ENCODE results near the gene COL20A1. TPM values are rescaled to one million over a fixed set of nuclear protein-coding genes. Genes with fewer than 3 reads are reported as not detected.

The COL20A1 gene
- total RNA-seq, 1 experiment from 2014 or later = 2.3 TPM

GRCh38 chr20:63328026-63328700 is 35.2 kb downstream of the COL20A1 start:
- H3K9me3 ChIP-seq (ENCODE audit: control insufficient read depth, low read depth, low read length) = no peaks in the 10 kb centered on the region
- no CpG with 5 or more reads among the region's 20 CpGs for WGBS (ENCODE audit: extremely low coverage, insufficient read length, low lambda C conversion rate)
- H3K4me1 ChIP-seq (ENCODE audit: insufficient read depth, low read length) = no peaks in the 10 kb centered on the region
- H2BK12ac ChIP-seq (ENCODE audit: insufficient read length, low read depth, low read length) = no peak overlapping the region
- no peak overlapping the region for H3K56ac ChIP-seq (ENCODE audit: insufficient read length, low read depth, low read length)
- no peak for TF ChIP-seq CTCF (conservative IDR thresholded peaks at IDR 0.05)
- no peaks in the 10 kb centered on the region for H3K27me3 ChIP-seq (ENCODE audit: insufficient read depth, low read length)
- Mint-ChIP-seq H3K36me3 (ENCODE audit: insufficient read depth in 1 of 3, low read depth in 3 of 3) (peaks cover 0 to 9% (median 8%) of the 10 kb centered on the region in 3 experiments; a peak in 5 of 7 replicates), H3K9me3 (peaks cover 6 to 9% of the 10 kb centered on the region in 2 experiments), H3K4me3 (no peak overlapping the region), H3K4me1 (peaks cover 0 to 9% of the 10 kb centered on the region in 2 experiments; a peak in 3 of 4 replicates), H3K27ac (no peak overlapping the region; a peak in 1 of 7 replicates), H3K27me3 (ENCODE audit: low read depth) (peaks cover 14% of the 10 kb centered on the region)
- H4K91ac ChIP-seq (ENCODE audit: insufficient read length, low read depth, low read length) = no peak overlapping the region
- H4K20me1 ChIP-seq (ENCODE audit: control insufficient read depth, insufficient read depth, insufficient read length) = no peaks in the 10 kb centered on the region
- no peak overlapping the region for H3K4ac ChIP-seq (ENCODE audit: low read depth, low read length)
- H3K4me2 ChIP-seq (ENCODE audit: insufficient read depth, insufficient read length, low read length) = no peak overlapping the region
- no peak overlapping the region for H3K9ac ChIP-seq (ENCODE audit: extremely low read depth, insufficient read length, low read length)
- H3K23ac ChIP-seq (ENCODE audit: insufficient read length, low read depth, low read length) = no peak overlapping the region
- H2BK15ac ChIP-seq (ENCODE audit: low read depth, low read length) = no peak overlapping the region
- H3K23me2 ChIP-seq (ENCODE audit: insufficient read length, low read depth, low read length, poor library complexity, severe bottlenecking) = no peaks in the 10 kb centered on the region
- no peak overlapping the region for H3K18ac ChIP-seq (ENCODE audit: insufficient read length, low read depth, low read length)
- no peak overlapping the region for H2BK20ac ChIP-seq (ENCODE audit: low read depth, low read length, poor library complexity, severe bottlenecking)
- no peak overlapping the region for H3K14ac ChIP-seq (ENCODE audit: insufficient read depth, low read length)
- H2AFZ ChIP-seq (ENCODE audit: low read length) = no peak overlapping the region
- no peak overlapping the region for H2AK5ac ChIP-seq (ENCODE audit: insufficient read length, low read length)
- no peak overlapping the region for H2BK120ac ChIP-seq (ENCODE audit: low read depth, low read length, poor library complexity, severe bottlenecking)
- DNase-seq = no peak
- H4K5ac ChIP-seq (ENCODE audit: insufficient read length, low read depth, low read length) = no peak overlapping the region
- H3K79me1 ChIP-seq (ENCODE audit: insufficient read depth, low read depth, low read length, poor library complexity, severe bottlenecking) = no peaks in the 10 kb centered on the region
- no peak overlapping the region for H3K27ac ChIP-seq (ENCODE audit: insufficient read length, low read depth, low read length)
- no peak overlapping the region for H4K8ac ChIP-seq (replicated peaks; ENCODE audit: insufficient read length, low read depth, low read length)
- no peak overlapping the region for H3T11ph ChIP-seq (ENCODE audit: low read length)
- H3K79me2 ChIP-seq (ENCODE audit: insufficient read depth, low read length) = no peaks in the 10 kb centered on the region
- no peak overlapping the region for H2BK5ac ChIP-seq (ENCODE audit: insufficient read length, low read length)

Measured in H9 (cell line).